CD4-positive, CD25-positive, alpha-beta regulatory T cell (primary cell): Measurements from ENCODE around the gene ASXL2. TPM values are rescaled to one million over a fixed set of nuclear protein-coding genes. Genes with fewer than 3 reads are reported as not detected.

Experiments used
- ATAC-seq, 2 donors: fragments of 150-1000 bp; cut with Tn5 transposase; one replicate each; pipeline ENCODE4 v1.10.0; 2021; ENCODE audit warnings: low read depth in 2 of 2, moderate number of reproducible peaks in 2 of 2, moderate library complexity in 1 of 2
- DNase-seq, 3 donors: peaks; one replicate each; pipeline versions ENCODE4 v3.0.0 to v3.0.0-alpha.2; 2012 to 2022; ENCODE audit warnings: mixed read lengths in 1 of 3
- H3K27ac ChIP-seq: one replicate; pipeline ENCODE4 v1.7.0; 2013; ENCODE audit warnings: mild to moderate bottlenecking, low read length; ENCODE audit not compliant: insufficient read depth, poor library complexity, severe bottlenecking
- H3K27me3 ChIP-seq: one replicate; pipeline ENCODE4 v1.7.0; 2013; ENCODE audit warnings: low read length; ENCODE audit not compliant: control insufficient read depth, insufficient read depth
- H3K36me3 ChIP-seq: one replicate; pipeline ENCODE4 v1.7.0; 2013; ENCODE audit warnings: mild to moderate bottlenecking, low read length, moderate library complexity; ENCODE audit not compliant: control insufficient read depth, insufficient read depth
- H3K4me1 ChIP-seq: 2 replicates; pipeline ENCODE4 v1.7.0; 2013; ENCODE audit warnings: mild to moderate bottlenecking, low read length; ENCODE audit not compliant: insufficient read depth, control insufficient read depth, poor library complexity, severe bottlenecking
- H3K4me3 ChIP-seq: one replicate; pipeline ENCODE4 v1.7.0; 2013; ENCODE audit warnings: low read depth, mild to moderate bottlenecking, low read length, moderate library complexity
- H3K9me3 ChIP-seq, 2 experiments: 1 replicate in 1 of 2; 2 replicates in 1 of 2; pipeline ENCODE4 v1.7.0; 2013; ENCODE audit warnings: low read length in 2 of 2, mild to moderate bottlenecking in 1 of 2, moderate library complexity in 1 of 2; ENCODE audit not compliant: control insufficient read depth in 2 of 2
- H3K27ac Mint-ChIP-seq, 3 donors: one replicate each; pipeline ENCODE4 v1.8.0; 2020 to 2022; ENCODE audit warnings: mild to moderate bottlenecking in 3 of 3, mixed read lengths in 3 of 3, moderate library complexity in 2 of 3
- H3K27me3 Mint-ChIP-seq: one replicate; pipeline ENCODE4 v1.8.0; 2022; ENCODE audit warnings: mild to moderate bottlenecking, mixed read lengths
- H3K36me3 Mint-ChIP-seq: one replicate; pipeline ENCODE4 v1.8.0; 2020; ENCODE audit warnings: mixed read lengths
- H3K4me1 Mint-ChIP-seq, 4 donors: one replicate each; pipeline ENCODE4 v1.8.0; 2020 to 2022; ENCODE audit warnings: mixed read lengths in 4 of 4, mild to moderate bottlenecking in 1 of 4
- H3K4me3 Mint-ChIP-seq, 4 donors: one replicate each; pipeline ENCODE4 v1.8.0; 2020 to 2022; ENCODE audit warnings: mild to moderate bottlenecking in 4 of 4, mixed read lengths in 4 of 4, moderate library complexity in 3 of 4
- H3K9me3 Mint-ChIP-seq, 7 donors: one replicate each; pipeline ENCODE4 v1.8.0; 2020 to 2022; ENCODE audit warnings: mixed read lengths in 7 of 7, mild to moderate bottlenecking in 3 of 7, moderate library complexity in 2 of 7
- polyA plus RNA-seq, 4 donors: library from polyadenylated mRNA; unstranded; fragments of 300-500 nt; fragmentation: Illumina TruSeq; gene quantifications; one replicate each; pipeline ENCODE4 v1.2.3, GENCODE V29; 2021
- total RNA-seq: library from RNA; stranded (reverse); gene quantifications from one replicate; pipeline ENCODE4 v1.2.3, GENCODE V29; 2022

ASXL2 gene
- total and polyA plus RNA-seq, 5 donors from 2014 or later, result 6.8 to 48.6 (median 8.2) TPM

- ATAC-seq (no peak), DNase-seq (no peak)
- Mint-ChIP-seq H3K27ac (no peak overlapping the region), H3K36me3 (no peaks in the 10 kb centered on the region), H3K27me3 (peaks cover 16% of the 10 kb centered on the region), H3K4me3 (no peak overlapping the region), H3K9me3 (no peaks in the 10 kb centered on the region), H3K4me1 (peaks cover 0 to 5% (median 0%) of the 10 kb centered on the region in 4 donors)
- Histone ChIP-seq H3K4me1 (no peaks in the 10 kb centered on the region), H3K27me3 (peaks cover 2% of the 10 kb centered on the region), H3K27ac (no peak overlapping the region), H3K4me3 (no peak overlapping the region), H3K9me3 (no peaks in the 10 kb centered on the region), H3K36me3 (no peaks in the 10 kb centered on the region)
Observed at GRCh38 chr2:25887624-25888242, 9.4 kb upstream of the ASXL2 start.

GRCh38 chr2:25885933-25886332 is 7.6 kb upstream of the ASXL2 start:
- Mint-ChIP-seq H3K4me3 (no peak overlapping the region), H3K27me3 (peaks cover 12% of the 10 kb centered on the region), H3K36me3 (no peaks in the 10 kb centered on the region), H3K9me3 (no peaks in the 10 kb centered on the region), H3K27ac (no peak overlapping the region), H3K4me1 (peaks cover 0 to 10% (median 1%) of the 10 kb centered on the region in 4 donors)
- Histone ChIP-seq H3K27me3 (peaks cover 2% of the 10 kb centered on the region), H3K27ac (no peak overlapping the region), H3K9me3 (no peaks in the 10 kb centered on the region), H3K4me3 (no peak overlapping the region), H3K36me3 (no peaks in the 10 kb centered on the region), H3K4me1 (no peaks in the 10 kb centered on the region)
- DNase-seq (no peak), ATAC-seq (no peak)

- H3K4me3 ChIP-seq, result no peak overlapping the region
- Mint-ChIP-seq H3K36me3 (no peaks in the 10 kb centered on the region), H3K27ac (no peak overlapping the region), H3K4me1 (peaks cover 7 to 27% (median 16%) of the 10 kb centered on the region in 4 donors), H3K4me3 (peak overlapping the region in 1 of 4 donors; percentile 36), H3K27me3 (peaks cover 7% of the 10 kb centered on the region), H3K9me3 (peaks cover 0 to 2% (median 0%) of the 10 kb centered on the region in 7 donors)
- H3K36me3 ChIP-seq, result no peaks in the 10 kb centered on the region
- ATAC-seq, result no peak
- H3K27me3 ChIP-seq, result no peaks in the 10 kb centered on the region
- H3K27ac ChIP-seq, result no peak overlapping the region
- DNase-seq, result no peak
- no peaks in the 10 kb centered on the region for H3K9me3 ChIP-seq
- peaks cover 10% of the 10 kb centered on the region for H3K4me1 ChIP-seq
Observed at GRCh38 chr2:25881764-25882163, 3.5 kb upstream of the ASXL2 start.

- no peaks in the 10 kb centered on the region for H3K27me3 Mint-ChIP-seq
- Histone ChIP-seq H3K4me1 (peaks cover 21% of the 10 kb centered on the region), H3K27ac (peak overlapping the region; percentile 97), H3K36me3 (no peaks in the 10 kb centered on the region), H3K4me3 (peak overlapping the region; percentile 88), H3K9me3 (no peaks in the 10 kb centered on the region), H3K27me3 (no peaks in the 10 kb centered on the region)
- H3K27ac Mint-ChIP-seq, result peak overlapping the region; percentile 95 to 99 (median 98)
- H3K36me3 Mint-ChIP-seq, result peaks cover 7% of the 10 kb centered on the region
- DNase-seq (no peak), ATAC-seq (no peak)
- H3K4me3 Mint-ChIP-seq, result peak overlapping the region; percentile 97 to 98 (median 98)
- H3K9me3 Mint-ChIP-seq, result peaks cover 0 to 2% (median 0%) of the 10 kb centered on the region in 7 donors
- peaks cover 24 to 45% (median 31%) of the 10 kb centered on the region in 4 donors for H3K4me1 Mint-ChIP-seq
Observed at GRCh38 chr2:25879133-25879730, 945 bp upstream of the ASXL2 start.

- Histone ChIP-seq H3K4me1 (peaks cover 21% of the 10 kb centered on the region), H3K27me3 (no peaks in the 10 kb centered on the region), H3K27ac (peak overlapping the region; percentile 97), H3K36me3 (peaks cover 2% of the 10 kb centered on the region), H3K9me3 (no peaks in the 10 kb centered on the region), H3K4me3 (peak overlapping the region; percentile 89)
- peak overlapping the region; percentile 95 to 99 (median 98) for H3K27ac Mint-ChIP-seq
- peaks cover 23 to 52% (median 35%) of the 10 kb centered on the region in 4 donors for H3K4me1 Mint-ChIP-seq
- H3K9me3 Mint-ChIP-seq, result peaks cover 0 to 4% (median 0%) of the 10 kb centered on the region in 7 donors
- DNase-seq (peak; percentile 53 to 83 (median 73)), ATAC-seq (peak; percentile 44 to 45)
- H3K36me3 Mint-ChIP-seq, result peaks cover 11% of the 10 kb centered on the region
- H3K27me3 Mint-ChIP-seq, result no peaks in the 10 kb centered on the region
- H3K4me3 Mint-ChIP-seq, result peak overlapping the region; percentile 97 to 98 (median 98)
Observed at GRCh38 chr2:25877431-25878360, 591 bp downstream of the ASXL2 start.

- no peak overlapping the region for H3K4me3 Mint-ChIP-seq
Observed at GRCh38 chr2:25872134-25872533, 6.2 kb downstream of the ASXL2 start.

GRCh38 chr2:25867396-25868003 is 10.8 kb downstream of the ASXL2 start:
- H3K4me1 Mint-ChIP-seq, result peaks cover 12 to 33% (median 17%) of the 10 kb centered on the region in 4 donors
- peaks cover 12% of the 10 kb centered on the region for H3K36me3 ChIP-seq
- no peak for ATAC-seq
- H3K4me3 Mint-ChIP-seq, result no peak overlapping the region
- H3K4me1 ChIP-seq, result no peaks in the 10 kb centered on the region
- H3K9me3 Mint-ChIP-seq, result peaks cover 0 to 2% (median 0%) of the 10 kb centered on the region in 7 donors
- no peak overlapping the region for H3K27ac ChIP-seq
- H3K4me3 ChIP-seq, result no peak overlapping the region
- no peak for DNase-seq
- no peaks in the 10 kb centered on the region for H3K27me3 ChIP-seq
- peak overlapping the region in 2 of 3 donors; percentile 2 to 50 for H3K27ac Mint-ChIP-seq
- H3K36me3 Mint-ChIP-seq, result peaks cover 3% of the 10 kb centered on the region
- no peaks in the 10 kb centered on the region for H3K9me3 ChIP-seq
- H3K27me3 Mint-ChIP-seq, result no peaks in the 10 kb centered on the region

More at GRCh38 chr2:25872134-25872533, 6.2 kb downstream of the ASXL2 start:
- no peak overlapping the region for H3K4me3 ChIP-seq
- no peak for ATAC-seq
- peaks cover 14% of the 10 kb centered on the region for H3K4me1 ChIP-seq
- H3K27me3 ChIP-seq, result no peaks in the 10 kb centered on the region
- H3K36me3 ChIP-seq, result peaks cover 14% of the 10 kb centered on the region
- Mint-ChIP-seq H3K27me3 (no peaks in the 10 kb centered on the region), H3K9me3 (peaks cover 0 to 2% (median 0%) of the 10 kb centered on the region in 7 donors), H3K27ac (no peak overlapping the region), H3K4me1 (peaks cover 26 to 50% (median 36%) of the 10 kb centered on the region in 4 donors), H3K36me3 (peaks cover 11% of the 10 kb centered on the region)
- DNase-seq, result no peak
- no peaks in the 10 kb centered on the region for H3K9me3 ChIP-seq
- no peak overlapping the region for H3K27ac ChIP-seq
